ENCODE data around the gene ILK.

ILK gene

DNA sequence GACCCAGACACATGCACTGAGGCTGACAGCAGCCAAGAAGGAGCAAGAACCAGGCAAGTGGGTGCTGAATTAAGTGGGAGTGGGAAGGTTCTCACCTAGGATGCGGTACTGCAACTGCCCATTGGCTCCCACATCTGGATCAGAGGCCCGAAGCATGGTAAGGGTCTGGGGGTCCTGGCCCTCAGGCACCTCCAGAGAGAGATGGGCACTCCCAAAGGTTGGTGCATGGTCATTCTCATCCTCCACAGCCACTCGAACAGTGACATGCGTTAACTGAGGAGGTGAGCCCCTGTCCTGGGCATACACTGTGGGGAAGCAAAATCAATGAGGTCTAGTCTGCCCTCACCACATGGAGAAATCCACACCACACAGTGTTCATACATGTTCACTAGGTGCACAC lies 25.0 kb downstream of the ILK start:
- Histone ChIP-seq H3K4me2 (ENCODE audit: low read depth, low read length, poor library complexity, severe bottlenecking) (no peak overlapping the region), H3K36me3 (ENCODE audit: low read length) (no peaks in the 10 kb centered on the region), H3K4me3 (ENCODE audit: insufficient read depth, low read length, poor library complexity, severe bottlenecking) (no peak overlapping the region), H3F3A (ENCODE audit: insufficient read depth) (no peaks in the 10 kb centered on the region), H3K79me2 (ENCODE audit: insufficient read depth, low read length) (no peaks in the 10 kb centered on the region), H3K27ac (ENCODE audit: low read depth, low read length) (no peak overlapping the region), H4K20me1 (ENCODE audit: low read depth, low read length) (no peaks in the 10 kb centered on the region), H3K9me3 (ENCODE audit: insufficient read depth, low read length) (no peaks in the 10 kb centered on the region), H3K9me2 (replicated peaks; ENCODE audit: insufficient read depth, low read length) (no peaks in the 10 kb centered on the region), H3K9ac (ENCODE audit: low read length) (no peak overlapping the region), H2AFZ (ENCODE audit: low read depth, low read length, severe bottlenecking) (no peak overlapping the region), H3K27me3 (ENCODE audit: low read length) (no peaks in the 10 kb centered on the region)
- no peak for TF ChIP-seq EZH2phosphoT487 (conservative IDR thresholded peaks at IDR 0.05; ENCODE audit: low read length)
- TF ChIP-seq, protein P1, sequence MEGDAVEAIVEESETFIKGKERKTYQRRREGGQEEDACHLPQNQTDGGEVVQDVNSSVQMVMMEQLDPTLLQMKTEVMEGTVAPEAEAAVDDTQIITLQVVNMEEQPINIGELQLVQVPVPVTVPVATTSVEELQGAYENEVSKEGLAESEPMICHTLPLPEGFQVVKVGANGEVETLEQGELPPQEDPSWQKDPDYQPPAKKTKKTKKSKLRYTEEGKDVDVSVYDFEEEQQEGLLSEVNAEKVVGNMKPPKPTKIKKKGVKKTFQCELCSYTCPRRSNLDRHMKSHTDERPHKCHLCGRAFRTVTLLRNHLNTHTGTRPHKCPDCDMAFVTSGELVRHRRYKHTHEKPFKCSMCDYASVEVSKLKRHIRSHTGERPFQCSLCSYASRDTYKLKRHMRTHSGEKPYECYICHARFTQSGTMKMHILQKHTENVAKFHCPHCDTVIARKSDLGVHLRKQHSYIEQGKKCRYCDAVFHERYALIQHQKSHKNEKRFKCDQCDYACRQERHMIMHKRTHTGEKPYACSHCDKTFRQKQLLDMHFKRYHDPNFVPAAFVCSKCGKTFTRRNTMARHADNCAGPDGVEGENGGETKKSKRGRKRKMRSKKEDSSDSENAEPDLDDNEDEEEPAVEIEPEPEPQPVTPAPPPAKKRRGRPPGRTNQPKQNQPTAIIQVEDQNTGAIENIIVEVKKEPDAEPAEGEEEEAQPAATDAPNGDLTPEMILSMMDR (IDR thresholded peaks at IDR 0.05; ENCODE audit: insufficient read depth, low read length, poor library complexity, severe bottlenecking): no peak

DNA sequence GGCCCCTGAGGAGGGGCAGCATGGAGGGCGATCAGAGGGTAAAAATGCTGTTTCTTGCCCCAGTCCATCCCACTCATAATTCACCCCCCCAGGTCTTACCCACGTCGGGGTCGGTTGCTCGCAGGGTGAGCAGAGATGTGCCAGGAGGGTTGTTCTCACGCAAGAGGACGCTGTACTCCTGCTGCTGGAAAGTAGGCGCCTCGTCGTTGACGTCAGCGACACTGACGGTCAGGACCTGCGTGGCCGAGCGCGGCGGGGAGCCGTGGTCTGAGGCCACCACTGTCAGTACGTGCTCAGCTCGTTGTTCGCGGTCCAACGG lies 26.0 kb downstream of the ILK start:
- Histone ChIP-seq H3F3A (ENCODE audit: insufficient read depth) (no peaks in the 10 kb centered on the region), H2AFZ (ENCODE audit: low read depth, low read length, severe bottlenecking) (no peak overlapping the region), H3K36me3 (ENCODE audit: low read length) (no peaks in the 10 kb centered on the region), H3K9ac (ENCODE audit: low read length) (no peak overlapping the region), H3K9me3 (ENCODE audit: insufficient read depth, low read length) (no peaks in the 10 kb centered on the region), H3K79me2 (ENCODE audit: insufficient read depth, low read length) (no peaks in the 10 kb centered on the region), H4K20me1 (ENCODE audit: low read depth, low read length) (no peaks in the 10 kb centered on the region), H3K4me2 (ENCODE audit: low read depth, low read length, poor library complexity, severe bottlenecking) (no peak overlapping the region), H3K9me2 (replicated peaks; ENCODE audit: insufficient read depth, low read length) (no peaks in the 10 kb centered on the region), H3K4me3 (ENCODE audit: insufficient read depth, low read length, poor library complexity, severe bottlenecking) (no peak overlapping the region), H3K27ac (ENCODE audit: low read depth, low read length) (no peak overlapping the region), H3K27me3 (ENCODE audit: low read length) (no peaks in the 10 kb centered on the region)
- TF ChIP-seq, protein P1 (IDR thresholded peaks at IDR 0.05; ENCODE audit: insufficient read depth, low read length, poor library complexity, severe bottlenecking): no peak
- TF ChIP-seq EZH2phosphoT487 (conservative IDR thresholded peaks at IDR 0.05; ENCODE audit: low read length): no peak

DNA sequence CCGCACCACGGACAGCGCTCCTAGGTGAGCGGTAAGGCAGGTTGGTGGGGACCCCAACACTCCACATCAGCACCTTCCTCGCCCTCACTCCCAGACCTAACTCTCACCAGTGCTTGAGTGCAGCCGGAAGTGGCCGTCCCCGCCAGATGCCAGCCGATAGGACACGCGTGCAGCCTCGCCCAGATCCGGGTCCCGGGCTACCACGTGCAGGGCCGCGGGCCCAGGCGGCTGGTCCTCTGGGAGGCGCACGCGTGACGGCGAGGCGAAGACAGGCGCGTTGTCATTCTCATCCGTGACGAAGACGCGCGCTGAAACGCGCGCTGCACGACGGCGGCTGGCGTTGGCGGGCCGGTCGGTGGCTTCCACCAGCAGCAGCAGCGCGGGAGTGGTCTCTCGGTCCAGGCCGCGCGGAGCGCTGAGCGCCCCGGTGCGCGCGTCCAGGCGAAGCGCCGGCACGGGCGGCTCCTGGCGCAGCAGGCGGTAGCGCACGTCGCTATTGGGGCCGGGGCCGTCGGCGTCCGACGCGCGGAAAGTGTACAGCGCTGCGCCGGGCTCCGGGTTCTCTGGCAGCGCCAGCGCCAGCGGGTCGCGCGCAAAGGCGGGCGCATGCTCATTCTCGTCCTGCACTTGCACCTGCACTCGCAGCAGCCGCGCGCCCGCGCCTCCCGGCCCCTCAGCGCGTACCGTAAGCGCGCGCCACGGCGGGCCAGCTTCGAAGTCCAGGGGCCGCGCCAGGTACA lies 26.5 kb downstream of the ILK start:
- H2AFZ ChIP-seq (ENCODE audit: low read depth, low read length, severe bottlenecking): no peak overlapping the region
- no peak overlapping the region for H3K9ac ChIP-seq (ENCODE audit: low read length)
- TF ChIP-seq, protein P1 (IDR thresholded peaks at IDR 0.05; ENCODE audit: insufficient read depth, low read length, poor library complexity, severe bottlenecking): no peak
- TF ChIP-seq EZH2phosphoT487 (conservative IDR thresholded peaks at IDR 0.05; ENCODE audit: low read length): no peak
- no peaks in the 10 kb centered on the region for H3K27me3 ChIP-seq (ENCODE audit: low read length)
- no peaks in the 10 kb centered on the region for H3K79me2 ChIP-seq (ENCODE audit: insufficient read depth, low read length)
- H4K20me1 ChIP-seq (ENCODE audit: low read depth, low read length): no peaks in the 10 kb centered on the region
- H3K27ac ChIP-seq (ENCODE audit: low read depth, low read length): no peak overlapping the region
- no peaks in the 10 kb centered on the region for H3K36me3 ChIP-seq (ENCODE audit: low read length)
- no peak overlapping the region for H3K4me3 ChIP-seq (ENCODE audit: insufficient read depth, low read length, poor library complexity, severe bottlenecking)
- H3K9me2 ChIP-seq (replicated peaks; ENCODE audit: insufficient read depth, low read length): no peaks in the 10 kb centered on the region
- no peaks in the 10 kb centered on the region for H3K9me3 ChIP-seq (ENCODE audit: insufficient read depth, low read length)
- H3K4me2 ChIP-seq (ENCODE audit: low read depth, low read length, poor library complexity, severe bottlenecking): no peak overlapping the region
- H3F3A ChIP-seq (ENCODE audit: insufficient read depth): no peaks in the 10 kb centered on the region
